ENCODE measurements around the gene P3H2.

DNA sequence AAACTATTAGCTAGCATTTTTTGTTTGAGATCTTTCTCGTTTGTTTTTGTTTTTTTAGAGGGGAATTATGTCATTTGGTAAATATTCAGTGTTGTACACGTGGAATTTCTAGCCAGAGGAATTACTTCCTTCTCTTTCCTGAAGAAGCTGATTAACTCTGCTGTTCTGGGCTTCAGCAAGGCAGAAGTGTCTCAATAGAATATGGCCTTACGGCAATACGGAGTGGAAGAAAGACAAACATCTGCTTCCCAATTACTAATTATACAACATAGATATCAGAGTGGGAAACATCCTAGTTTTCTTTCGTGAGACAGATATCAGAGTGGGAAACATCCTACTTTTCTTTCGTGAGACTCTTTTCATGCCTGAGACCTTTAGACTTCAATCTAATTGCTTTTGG lies 11.9 kb downstream of the P3H2 start:
- TF ChIP-seq, protein P1, sequence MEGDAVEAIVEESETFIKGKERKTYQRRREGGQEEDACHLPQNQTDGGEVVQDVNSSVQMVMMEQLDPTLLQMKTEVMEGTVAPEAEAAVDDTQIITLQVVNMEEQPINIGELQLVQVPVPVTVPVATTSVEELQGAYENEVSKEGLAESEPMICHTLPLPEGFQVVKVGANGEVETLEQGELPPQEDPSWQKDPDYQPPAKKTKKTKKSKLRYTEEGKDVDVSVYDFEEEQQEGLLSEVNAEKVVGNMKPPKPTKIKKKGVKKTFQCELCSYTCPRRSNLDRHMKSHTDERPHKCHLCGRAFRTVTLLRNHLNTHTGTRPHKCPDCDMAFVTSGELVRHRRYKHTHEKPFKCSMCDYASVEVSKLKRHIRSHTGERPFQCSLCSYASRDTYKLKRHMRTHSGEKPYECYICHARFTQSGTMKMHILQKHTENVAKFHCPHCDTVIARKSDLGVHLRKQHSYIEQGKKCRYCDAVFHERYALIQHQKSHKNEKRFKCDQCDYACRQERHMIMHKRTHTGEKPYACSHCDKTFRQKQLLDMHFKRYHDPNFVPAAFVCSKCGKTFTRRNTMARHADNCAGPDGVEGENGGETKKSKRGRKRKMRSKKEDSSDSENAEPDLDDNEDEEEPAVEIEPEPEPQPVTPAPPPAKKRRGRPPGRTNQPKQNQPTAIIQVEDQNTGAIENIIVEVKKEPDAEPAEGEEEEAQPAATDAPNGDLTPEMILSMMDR (IDR thresholded peaks at IDR 0.05): no peak
- TF ChIP-seq POLR2AphosphoS5 (IDR thresholded peaks at IDR 0.05) (no peak), POLR2A (IDR thresholded peaks at IDR 0.05; ENCODE audit: low read depth) (no peak)
